ENCODE results near the gene AVL9.
"Not testable (repeated sequence)": the region's sequence is repeated elsewhere in the genome, so short reads cannot be mapped to it uniquely, and the experiment has no call there.

The AVL9 gene

GRCh38 chr7:32496052-32496813, 944 bp downstream of the AVL9 start:
- DNase-seq, result no peak

- not testable (repeated sequence) for DNase-seq
Observed at GRCh38 chr7:32499755-32500154, 4.5 kb downstream of the AVL9 start.

DNA sequence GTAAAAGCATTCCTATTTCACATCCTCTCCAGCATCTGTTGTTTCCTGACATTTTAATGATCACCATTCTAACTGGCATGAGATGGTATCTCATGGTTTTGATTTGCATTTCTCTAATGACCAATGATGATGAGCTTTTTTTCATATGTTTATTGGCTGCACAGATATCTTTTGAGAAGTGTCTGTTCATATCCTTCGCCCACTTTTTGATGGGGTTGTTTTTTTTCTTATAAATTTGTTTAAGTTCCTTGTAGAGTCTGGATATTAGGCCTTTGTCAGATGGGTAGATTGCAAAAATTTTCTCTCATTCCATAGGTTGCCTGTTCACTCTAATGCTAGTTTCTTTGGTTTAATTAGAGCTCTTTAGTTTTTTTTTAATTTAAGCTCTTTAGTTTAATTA, 4.9 kb downstream of the AVL9 start:
- not testable (repeated sequence) for DNase-seq

DNA sequence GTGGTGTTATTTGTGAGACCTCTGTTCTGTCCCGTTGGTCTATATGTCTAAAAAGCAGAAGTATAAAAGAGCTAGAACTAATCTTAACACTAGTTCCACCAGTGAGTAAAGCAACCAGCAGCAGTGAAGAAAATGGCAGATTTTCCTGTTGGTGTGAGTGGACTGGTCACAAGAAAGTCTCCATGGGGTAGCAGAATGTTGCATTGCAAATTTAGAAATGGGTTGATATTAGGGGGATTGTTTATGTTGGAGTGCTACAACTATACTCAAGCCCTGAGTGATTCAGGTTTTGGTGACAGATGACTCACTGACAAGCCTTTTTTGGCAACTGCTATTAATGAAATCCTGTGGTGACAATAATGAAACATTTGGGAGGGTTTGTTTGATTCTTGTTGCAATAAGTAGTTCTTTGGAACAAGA, 5.6 kb downstream of the AVL9 start:
- no peak for DNase-seq

DNA sequence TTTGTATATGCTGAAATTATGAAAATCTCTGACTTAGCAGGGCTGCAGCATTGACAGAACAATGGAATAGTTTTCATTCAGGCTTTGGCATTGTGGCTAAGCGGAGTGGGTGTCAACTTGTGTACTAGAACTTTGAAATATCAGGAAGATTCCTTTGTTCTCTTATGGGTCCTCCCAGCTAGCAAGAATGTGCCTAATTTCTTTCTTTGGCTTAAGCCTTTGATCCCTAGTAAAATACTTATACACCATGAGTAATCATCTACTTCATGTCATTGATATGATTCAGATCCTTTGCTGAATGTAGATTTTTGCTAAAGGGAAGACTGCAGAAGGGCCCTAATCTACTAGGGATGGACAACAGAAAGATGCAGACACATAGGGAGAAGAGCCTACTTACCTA, 6.2 kb downstream of the AVL9 start:
- no peak for DNase-seq

DNA sequence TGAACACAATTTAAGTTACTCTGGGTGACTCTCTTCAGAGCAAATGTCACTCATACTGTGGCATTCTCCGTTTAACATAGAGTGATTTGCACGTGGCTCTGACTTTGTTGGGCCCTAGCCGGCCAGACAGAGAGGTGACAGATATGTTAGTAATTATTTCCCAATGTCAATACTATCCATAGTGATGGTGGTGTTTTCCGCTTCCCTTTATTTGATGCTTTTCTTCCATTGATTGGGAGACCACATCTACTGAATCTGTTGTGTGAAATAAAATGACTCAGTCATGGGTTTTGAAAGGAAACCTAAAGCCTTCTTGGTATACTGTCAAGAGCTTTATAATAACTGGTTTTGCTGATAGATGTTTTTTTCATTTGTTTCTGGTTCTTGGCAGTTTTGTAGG, 7.4 kb downstream of the AVL9 start:
- peak in 1 of 2 experiments; percentile 27 for DNase-seq

DNA sequence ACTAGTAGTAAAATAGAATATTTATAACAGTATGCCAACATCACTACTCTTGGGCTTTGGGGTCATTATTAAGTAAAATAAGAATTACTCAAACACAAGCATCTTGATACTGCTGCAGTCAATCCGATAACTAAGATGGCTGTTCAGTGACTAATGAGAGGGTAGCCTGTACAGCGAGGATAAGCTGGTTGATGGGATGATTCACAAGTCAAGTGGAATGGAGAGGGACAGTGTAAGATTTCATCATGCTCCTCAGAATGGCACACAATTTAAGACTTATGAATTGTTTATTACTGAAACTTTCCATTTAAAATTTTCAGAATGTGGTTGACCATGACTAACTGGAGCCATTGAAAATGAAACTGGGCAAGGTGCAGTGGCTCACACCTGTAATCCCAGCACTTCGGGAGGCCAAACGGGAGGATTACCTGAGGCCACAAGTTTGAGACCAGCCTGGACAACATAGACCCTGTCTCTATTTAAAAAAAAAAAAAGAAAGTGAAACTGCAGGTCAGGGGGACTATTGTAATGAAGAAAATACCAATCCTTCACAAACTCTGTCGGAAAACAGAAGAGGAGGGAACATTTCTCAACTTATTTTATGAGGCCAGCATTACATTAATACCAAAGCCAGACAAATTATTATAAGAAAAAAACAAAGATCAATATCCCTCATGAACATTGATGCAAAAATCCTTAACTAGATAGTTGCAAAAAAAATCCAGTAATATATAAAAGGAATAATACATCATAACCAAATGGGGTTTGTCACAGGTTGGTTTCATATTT, 11.2 kb downstream of the AVL9 start:
- peak; percentile 19 to 32 for DNase-seq

DNA sequence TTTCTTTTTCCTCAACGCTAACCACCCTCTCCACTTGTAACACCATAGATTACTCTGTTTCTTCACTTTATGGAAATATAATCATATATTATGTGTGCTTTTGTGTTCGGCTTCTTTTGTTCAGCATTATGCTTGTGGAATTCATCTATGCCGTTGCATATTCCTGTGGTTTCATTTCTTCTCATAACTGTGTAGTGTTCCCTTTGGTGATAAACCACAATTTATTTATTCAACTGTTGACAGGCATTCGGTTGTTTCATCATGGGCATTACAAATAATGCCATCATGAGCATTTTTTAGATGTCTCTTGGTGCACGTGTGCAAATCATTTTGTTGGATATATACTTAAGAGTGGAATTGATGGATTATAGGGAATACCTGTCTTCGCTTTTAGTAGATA, 12.1 kb downstream of the AVL9 start:
- DNase-seq, result no peak

DNA sequence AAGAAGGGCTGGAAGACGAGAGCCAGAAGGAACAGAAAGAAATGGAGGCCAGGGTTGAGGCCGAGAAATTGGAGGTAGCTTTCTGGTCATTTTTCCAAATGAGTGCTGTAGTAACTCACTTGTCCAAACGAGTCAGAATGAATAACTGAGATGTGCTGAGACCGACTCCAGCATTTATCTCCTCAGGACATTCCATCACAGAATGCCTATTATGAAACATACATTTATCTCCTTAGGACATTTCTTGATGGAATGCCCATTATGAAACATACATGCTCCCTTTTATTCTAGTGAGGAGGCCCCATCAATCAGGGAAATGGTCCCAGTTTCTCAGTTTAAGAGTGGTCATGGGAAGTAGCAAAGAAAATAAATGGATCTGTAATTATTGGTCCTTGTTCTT, 16.5 kb downstream of the AVL9 start:
- no peak for DNase-seq

- DNase-seq, result no peak
Observed at GRCh38 chr7:32513210-32513609, 17.9 kb downstream of the AVL9 start.

GRCh38 chr7:32515890-32516550, 20.7 kb downstream of the AVL9 start:
- DNase-seq, result no peak

- no peak for DNase-seq
Observed at GRCh38 chr7:32516551-32517100, 21.3 kb downstream of the AVL9 start.

DNA sequence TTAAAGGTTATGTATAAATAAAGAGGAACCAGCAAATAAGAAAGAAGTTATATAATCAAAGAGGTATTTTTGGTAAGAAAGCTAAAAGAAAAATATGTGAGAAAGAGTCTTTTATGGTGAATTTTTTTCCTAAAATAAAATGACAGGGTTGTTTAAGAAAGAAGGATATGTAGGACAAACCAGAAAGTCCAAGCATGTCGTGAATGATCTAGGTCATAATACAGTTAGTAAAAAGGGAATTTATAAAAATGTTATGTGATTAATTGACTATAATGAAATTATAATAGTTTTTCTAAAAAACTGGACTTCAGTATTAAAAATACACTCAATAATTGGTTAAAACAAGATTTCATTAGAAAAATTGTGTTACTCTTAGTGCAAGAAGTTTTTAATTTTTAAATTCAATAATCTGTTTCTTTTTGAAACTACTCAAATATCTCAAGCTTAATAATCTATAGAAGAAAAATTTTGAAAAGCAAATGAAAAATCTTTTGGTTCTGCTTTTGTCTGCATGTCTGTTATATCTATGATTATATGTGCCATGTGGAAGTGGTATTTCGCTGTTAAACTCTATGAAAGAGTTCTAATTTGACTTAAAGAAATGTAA, 23.3 kb downstream of the AVL9 start:
- DNase-seq, result no peak

DNA sequence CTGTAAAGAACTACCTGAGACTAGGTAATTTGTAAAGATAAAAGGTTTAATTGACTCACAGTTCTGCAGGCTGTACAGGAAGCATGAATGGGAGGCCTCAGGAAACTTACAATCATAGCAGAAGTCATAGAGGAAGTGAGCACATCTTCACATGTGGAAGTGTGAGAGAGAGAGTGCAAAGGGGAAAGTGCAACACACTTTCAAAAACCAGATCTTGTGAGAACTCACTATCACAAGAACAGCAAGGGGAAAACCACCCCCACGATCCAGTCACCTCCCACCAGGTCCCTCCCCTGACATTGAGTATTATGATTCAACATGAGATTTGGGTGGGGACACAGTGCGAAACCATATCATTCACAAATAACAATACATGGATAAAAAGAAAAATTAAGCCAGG, 24.5 kb downstream of the AVL9 start:
- no peak for DNase-seq

- no peak for DNase-seq
Observed at GRCh38 chr7:32522746-32523530, 27.6 kb downstream of the AVL9 start.

GRCh38 chr7:32524631-32525030, 29.3 kb downstream of the AVL9 start:
- DNase-seq, result no peak

DNA sequence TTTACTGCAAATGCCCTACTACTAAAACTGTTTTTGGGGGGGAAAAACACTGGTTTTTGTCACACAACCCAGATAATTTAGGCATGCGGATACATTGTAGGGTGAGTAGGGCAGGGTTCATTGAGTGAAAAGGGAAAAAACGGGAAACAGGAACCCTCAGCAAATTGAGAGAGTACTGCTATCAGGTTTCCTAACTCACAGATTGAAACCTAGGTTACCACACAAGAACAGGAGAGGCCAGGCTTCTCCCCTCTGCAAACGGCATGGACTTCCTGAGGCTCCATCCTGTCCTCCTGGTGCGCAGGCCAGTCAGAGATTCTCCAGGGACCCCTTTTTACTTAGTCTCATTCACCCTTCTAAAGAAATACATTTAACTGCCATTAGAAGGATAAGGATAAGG, 30.6 kb downstream of the AVL9 start:
- no peak for DNase-seq

- DNase-seq, result no peak
Observed at GRCh38 chr7:32531402-32531801, 36.1 kb downstream of the AVL9 start.

DNA sequence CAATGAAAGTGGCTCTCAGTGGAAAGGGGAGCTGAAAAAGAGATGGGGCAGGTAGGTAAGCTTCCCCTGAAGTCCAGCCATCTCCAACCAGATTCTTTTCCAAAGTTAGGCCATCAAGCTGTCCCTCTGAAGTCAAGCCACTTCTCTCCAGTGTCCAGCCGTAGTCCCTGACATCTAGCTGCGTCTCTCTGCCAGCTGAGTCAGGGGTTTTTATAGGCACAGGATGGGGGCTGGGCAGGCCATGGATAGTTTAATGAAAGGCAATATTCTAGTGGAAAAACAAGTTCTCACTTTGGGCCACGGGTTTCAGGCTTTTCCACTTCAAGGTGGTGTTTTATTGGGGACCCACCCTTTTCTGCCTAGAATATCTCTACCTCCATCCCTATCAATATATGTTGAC, 36.8 kb downstream of the AVL9 start:
- no peak for DNase-seq

DNA sequence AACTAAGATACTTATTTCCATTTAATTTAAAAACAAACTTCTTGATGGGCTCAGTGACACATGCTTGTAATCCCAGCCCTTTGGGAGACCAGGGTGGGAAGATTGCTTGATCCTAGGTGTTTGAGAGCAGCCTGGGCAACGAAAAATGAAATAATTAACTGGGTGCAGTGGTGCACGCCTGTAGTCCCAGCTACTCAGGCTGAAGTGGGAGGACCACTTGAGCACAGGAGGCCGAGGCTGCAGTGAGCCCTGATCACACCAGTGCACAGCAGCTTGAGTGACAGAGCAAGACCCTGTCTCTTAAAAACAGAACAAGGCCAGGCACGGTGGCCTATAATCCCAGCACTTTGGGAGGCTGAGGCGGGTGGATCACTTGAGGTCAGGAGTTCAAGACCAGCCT, 37.4 kb downstream of the AVL9 start:
- no peak for DNase-seq

- DNase-seq, result no peak
Observed at GRCh38 chr7:32533276-32534029, 38.2 kb downstream of the AVL9 start.
